Fibroblast of peridontal ligament (primary cell): ENCODE measurements around the gene SYCP3.
"Not testable (repeated sequence)": the region's sequence is repeated elsewhere in the genome, so short reads cannot be mapped to it uniquely, and the experiment has no call there.

Experiments used
- DNase-seq: peaks from one replicate; pipeline ENCODE4 v3.0.0-alpha.2; 2010; ENCODE audit errors: extremely low read depth

The SYCP3 gene

DNA sequence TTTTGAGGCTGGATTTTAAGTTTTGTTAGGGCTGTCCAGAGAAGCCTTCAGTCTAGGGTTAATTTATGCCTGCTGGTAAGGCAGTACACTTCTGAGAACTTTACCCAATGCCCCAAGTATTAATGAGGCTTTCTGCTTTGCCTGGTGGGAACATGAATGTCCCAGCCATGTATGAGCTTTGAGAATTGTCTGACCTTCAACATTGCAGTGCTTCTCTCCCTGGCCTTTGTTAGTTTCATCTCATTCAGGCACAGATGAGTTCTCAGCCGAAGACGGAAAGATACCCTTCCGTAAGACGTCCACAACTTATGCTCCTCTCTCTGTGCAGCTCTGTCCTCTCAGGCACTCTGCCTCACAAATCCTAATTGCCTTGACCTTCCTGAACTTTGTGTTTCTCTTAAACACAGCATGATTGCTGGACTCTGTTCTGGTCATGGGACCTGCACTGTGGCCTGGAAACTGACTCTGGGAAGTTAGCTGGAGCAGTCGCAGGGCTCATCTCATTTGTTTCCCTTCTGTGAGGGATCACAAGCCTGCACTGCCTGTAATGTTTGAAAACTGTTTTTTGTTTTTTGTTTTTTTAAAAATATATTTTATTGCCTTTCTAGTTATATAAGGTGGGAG is 26.1 kb downstream of the SYCP3 start:
- peak; percentile 26 for DNase-seq

DNA sequence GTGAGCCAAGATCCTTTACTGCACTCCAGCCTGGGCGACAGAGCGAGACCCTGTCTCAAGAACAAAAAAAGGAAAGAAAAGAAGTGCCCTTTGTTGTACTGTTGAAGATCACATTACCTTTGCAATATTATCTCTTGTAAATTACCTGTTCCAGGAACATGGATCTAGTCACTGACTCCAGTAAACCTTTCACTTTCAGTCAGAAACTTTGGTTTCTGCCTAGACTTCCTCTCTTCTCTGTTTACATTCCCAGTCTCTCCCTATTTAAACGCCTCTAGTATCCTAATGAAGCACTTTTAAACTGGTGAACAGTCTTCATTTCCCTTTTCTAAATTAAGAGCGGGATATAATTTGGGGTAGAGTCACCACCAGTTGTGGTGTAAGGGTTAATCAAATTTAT is 29.0 kb downstream of the SYCP3 start:
- DNase-seq: no peak

DNA sequence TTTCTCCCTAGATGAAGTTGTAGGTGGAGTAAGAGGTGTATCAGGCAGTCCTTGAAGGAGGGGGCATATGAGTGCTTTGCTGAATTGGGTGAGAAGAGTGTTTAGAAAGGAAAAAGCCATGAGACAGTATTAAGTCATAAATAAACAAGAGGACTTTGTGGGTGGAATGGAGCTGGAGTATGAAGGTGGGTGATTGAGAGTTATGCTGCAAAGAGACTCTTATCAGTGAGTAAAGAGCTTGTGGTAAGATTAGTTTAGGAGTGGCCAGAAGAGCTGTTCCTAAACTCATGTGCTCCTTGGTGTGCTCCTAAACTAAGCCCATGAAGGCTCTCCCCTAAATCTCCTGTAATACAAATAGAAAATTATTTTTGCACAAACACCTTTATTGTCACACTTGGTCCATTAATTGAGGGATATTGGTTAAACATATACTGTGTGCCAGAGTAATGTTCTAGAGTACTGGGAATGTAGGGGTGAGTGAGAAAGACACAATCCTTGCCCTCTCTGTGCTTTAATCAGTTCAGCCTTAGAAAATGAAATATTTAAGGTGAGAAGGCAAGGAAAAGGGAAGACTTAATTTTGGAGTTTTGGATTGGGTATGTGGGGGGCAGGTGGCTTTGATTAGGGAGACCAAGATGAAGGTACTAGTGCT is 32.0 kb downstream of the SYCP3 start:
- no peak for DNase-seq

DNA sequence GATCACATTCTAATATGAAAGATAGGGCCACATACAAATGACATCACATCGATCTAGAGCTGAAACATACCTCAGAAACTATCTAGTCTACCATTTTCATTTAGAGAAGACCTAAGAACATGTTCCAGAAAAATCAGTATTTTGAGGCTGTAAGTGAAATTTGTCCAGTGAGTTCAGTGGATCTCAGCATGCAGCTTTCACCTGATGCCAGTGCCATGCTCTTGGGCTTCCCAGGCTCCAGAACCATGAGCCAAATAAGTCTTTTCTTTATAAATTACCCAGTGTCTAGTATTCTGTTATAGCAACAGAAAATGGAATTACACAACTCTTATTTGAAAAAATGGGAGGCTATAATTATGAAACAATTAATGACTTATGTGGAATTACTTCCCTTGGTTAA is 32.9 kb downstream of the SYCP3 start:
- no peak for DNase-seq

DNA sequence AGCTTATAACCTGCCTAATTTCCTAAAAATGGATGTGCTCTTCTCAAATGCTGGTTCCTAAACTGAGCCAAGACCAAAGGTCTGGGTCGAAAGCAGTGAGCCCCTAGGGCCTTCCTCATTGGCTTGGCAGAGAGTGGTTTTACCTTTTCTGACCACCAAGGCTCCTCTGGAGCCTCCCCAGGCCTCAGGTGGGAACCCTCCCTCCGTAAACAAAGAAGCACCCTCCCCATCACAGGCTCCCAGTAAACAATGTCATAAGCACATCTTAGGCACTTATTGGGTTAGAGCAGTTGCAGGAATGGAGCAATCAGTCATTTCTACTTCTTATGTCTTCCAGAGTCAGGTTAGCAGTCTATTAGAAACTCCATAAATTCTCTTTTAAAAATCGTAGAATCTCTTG is 35.8 kb downstream of the SYCP3 start:
- DNase-seq: no peak

DNA sequence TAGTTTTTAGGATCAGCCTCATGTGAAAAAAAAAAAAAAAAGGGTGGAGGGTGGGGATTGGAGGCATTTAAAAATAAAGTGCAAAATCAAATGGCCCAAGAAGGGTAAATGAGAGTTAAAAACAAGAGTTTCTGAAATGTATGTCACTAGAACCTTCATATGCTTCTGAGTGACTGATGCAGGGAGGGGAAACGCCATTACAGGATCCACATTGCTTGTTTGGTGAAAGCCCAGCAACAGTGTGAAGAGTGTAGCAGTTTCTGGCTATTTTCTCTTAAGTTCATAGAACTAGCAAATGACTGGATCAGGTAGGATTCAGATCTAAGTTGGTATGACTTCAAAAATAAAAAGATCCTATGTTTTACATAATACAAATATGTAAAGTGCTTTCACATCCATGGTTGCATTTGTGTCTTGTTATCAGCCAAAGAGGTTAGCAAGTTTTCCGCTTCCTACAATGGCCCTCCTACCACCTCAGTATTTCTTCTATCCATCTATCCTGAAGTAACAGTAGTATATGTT is 38.9 kb downstream of the SYCP3 start:
- no peak for DNase-seq

DNA sequence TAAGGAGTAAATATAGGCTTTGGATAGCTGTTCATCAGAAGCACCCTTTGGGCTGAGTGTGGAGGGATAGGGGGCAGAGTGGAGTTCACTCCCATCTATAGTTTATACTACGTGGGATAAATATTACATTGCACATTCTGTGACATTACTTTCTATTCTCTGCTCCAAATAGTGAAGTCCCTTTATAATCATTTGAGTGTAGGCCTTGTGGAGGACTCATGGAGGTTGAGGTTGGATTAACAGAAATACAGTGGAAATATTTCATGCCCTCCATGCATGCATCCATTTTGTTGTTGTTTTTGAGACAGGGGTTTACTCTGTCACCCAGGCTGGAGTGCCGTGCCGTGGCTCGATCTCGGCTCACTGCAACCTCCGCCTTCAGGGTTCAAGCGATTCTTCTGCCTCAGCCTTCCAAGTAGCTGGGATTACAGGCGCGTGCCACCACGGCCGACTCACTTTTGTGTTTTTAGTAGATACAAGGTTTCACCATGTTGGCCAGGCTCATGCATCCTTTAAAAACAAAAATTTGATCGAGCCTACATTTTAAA is 40.4 kb downstream of the SYCP3 start:
- DNase-seq: peak; percentile 38

DNA sequence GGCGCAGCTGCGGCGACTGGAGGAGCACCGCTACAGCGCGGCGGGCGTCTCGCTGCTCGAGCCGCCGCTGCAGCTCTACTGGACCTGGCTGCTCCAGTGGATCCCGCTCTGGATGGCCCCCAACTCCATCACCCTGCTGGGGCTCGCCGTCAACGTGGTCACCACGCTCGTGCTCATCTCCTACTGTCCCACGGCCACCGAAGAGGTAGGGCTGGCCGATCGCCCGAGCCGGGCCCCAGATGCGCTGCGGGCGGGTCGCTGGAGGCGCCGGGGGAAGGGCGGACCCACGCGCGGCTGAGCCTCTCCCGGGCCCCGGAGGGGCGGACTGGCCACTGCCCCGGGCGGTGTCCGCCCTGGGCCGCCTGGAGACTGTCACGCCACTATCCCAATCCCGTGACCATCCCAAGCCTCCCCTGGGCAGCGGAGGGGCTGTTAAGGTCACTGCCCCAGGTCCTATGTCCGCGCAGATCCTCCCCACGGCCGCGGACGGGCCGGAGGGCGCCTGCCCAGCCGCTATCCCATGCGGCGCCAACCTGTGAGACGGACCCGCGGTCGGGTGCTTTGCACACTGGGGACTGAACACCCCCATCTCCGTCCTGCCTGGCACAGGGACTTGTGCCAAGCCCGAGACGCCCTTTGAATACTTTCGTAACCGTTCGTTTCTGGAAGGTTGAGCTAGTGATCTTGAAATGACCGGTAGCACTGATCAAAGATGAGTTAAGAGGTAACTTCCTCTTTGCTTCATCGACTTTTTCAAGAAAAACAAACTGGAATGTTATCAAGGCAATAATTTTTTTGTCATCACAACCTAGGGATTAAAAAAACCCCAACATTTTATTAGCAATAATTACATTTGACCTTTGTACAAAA is 41.1 kb downstream of the SYCP3 start:
- DNase-seq: peak; percentile 32

DNA sequence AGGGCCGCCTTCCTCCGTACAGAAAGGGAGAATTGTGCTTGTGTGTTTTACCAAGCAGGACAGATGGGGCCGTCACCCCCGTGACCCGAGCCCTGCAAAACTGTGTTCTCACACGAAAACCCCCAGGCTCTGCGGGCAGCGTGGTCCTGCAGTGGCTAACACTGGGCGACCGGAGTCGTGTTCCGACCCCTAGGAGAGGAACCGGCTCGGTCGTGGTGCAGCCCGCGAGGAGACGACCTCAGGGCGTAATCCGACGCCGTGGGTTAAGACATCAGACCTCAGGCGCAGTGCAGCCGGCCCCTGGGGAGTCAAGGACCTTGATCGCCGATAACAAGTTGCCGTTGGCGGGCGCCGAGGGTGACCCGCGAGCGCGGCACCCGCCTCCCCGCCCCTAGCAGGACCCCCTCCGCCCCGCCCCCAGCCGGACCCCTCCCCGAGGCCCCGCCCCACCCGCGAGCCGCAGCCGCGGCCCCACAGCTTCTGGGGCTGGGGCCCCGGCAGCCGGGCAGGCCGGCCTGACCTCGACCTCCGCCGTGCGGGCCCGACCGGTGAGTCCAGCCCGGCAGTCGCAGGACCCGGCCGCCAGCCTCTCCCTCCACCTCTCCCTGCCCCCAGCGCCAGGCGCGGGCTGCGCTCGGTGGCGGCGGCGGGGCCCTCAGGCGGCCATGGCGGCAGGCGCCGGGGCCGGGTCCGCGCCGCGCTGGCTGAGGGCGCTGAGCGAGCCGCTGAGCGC is 41.9 kb downstream of the SYCP3 start, which contains the start of gene CHPT1:
TSS of gene CHPT1 (plus strand) at position 444 of the 733 bp plus-strand sequence. CDS start at position 666, 222 bp downstream.
- DNase-seq: peak; percentile 31

DNA sequence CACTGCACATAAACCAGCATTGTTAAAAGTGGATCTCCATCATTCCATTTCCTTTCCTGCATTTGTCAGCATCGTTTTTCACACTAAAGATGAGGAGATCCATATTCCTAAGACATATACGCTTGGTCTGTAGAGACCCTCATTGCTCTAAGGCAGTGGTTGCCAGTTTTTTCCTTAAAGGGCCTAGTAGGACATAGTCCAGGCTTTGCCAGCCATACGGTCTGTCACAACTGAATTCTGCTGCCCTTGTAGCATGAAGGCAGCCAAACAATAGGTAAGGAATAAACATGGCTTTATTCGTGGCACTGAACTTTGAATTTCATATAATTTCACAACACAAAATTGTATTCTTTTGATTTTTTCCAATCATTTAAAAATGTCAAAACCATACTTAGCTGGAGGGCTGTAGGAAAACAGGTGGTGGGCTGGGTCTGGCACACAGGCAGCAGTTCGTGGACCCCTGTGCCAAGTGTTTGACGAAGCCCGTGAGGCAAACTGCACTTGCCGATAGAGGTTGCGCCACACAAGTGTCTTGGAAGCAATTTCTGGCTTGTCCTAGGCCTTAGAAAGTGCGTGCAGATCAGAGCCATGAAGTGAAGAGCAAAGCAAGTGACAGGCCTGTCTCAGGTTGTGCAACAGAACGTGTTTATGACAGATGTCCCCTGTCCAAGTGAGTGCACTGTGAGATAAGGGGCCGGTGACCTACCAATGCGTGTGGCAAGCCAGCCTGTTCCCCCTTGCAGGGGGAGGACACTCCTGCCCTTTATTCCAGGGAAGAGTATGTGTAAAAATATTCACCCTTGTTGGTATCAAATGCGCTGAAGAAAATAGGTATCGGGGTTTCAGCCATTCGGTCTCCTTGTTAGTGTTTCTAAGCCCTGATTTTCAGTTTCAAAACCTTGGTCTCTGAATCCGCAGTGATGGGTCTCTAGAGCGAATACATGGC is 42.7 kb downstream of the SYCP3 start:
- no peak for DNase-seq

DNA sequence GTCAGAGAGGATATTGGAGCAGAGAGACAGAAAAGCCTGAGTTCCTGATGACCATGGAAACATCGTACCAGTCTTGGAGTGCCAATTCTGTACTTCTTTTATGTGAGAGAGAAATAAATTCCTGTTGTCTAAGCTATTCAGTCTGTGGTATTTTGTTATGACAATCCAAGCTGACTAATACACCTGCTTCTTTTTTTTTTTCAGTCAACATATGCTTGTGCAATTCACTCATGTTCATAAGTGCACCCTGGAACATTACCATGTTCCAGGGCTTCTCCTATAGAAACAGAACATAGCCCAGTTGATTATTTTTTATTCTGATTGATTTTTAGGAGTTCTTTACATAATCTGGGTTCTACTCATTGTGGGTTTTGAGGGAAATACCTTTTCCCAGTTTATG is 43.6 kb downstream of the SYCP3 start:
- DNase-seq: no peak

DNA sequence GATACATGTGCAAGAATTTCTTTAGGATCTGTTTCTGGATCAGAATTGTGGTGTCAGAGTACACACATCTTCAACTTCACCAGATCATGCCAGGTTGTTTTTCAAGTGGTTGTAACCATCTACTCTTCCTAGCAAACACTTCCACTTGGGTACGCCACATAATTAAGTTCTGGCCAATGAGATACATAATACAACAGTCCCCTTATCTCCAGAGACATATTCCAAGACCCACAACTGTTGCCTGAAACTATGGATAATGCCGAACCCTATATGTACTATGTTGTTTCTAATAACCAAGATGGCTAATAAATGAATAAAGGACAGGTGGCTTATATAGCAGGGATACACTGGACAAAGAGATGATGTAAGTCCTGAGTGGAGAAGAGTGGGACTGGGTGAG is 44.3 kb downstream of the SYCP3 start:
- no peak for DNase-seq

DNA sequence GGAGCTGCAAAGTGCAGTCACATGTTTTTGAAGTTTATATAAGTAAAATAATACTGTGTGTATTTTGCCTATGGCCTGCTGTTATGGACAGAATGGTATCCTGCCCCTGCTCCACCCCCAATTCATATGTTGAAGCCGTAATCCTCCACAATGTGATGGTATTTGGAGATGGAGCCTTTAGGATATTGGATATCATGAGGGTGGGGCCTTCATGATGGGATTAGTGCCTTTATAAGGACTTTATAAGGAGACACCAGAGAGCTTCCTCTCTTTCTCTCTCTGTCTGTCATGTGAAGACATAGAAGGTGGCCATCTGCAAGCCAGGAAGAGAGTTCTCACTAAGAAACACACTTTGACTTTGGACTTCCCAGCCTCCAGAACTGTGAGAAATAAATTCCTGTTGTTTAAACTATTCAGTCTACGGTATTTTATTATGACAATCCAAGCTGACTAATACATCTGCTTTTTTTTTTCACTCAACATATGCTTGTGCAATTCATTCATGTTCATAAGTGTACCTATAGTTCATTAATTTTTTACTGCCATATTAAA is 44.9 kb downstream of the SYCP3 start:
- DNase-seq: no peak

DNA sequence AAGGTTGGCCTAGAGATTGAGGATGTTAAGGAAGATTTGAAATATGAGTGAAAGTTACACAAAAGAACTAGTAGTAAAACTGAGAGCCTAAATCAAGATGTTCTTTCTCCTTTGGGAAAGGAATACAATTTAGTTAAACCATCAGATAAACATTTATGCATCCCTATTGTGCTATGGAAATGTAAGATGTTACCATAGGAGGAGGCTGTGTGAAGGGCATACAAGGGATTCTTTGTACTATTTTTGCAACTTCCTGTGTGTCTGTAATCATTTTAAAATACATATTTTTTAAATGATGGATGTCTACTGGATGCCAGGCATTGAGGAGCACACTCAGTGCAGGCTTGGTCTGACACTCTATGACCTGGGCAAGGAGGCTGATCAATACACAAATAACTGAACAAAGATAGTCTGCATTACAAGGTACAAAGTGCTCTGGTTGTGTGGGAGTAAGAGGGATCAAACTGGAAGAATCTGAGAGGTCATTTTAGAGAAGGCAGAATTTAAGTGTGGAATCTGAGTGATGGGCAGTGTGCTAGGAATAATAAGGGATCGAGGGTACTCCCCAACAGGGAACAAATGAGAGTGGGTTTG is 47.7 kb downstream of the SYCP3 start:
- no peak for DNase-seq

DNA sequence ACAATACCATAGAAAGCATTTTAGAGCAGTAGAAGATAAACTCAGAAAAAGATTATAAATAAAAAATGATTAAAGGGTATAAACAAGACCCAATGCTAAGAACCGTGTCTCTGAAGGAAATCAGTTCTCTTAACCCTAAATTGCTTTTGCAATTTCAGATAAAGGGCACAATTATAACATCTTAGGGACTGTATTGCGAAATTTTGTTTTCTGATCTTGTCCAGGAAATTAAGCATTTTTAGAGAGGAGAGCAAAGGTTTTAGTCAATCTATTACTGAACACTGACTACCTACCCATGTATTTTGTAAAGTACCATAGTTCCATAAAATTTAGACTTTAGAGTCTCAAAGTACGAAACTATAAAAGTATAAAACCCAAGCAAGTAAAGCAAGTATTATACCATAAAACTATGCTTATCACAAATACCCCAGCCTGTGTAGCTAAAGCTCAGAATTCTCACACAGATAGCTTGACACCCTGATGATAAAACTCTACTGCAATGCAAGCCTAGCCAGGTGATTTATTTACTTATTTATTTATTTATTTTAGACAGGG is 48.6 kb downstream of the SYCP3 start:
- DNase-seq: no peak

DNA sequence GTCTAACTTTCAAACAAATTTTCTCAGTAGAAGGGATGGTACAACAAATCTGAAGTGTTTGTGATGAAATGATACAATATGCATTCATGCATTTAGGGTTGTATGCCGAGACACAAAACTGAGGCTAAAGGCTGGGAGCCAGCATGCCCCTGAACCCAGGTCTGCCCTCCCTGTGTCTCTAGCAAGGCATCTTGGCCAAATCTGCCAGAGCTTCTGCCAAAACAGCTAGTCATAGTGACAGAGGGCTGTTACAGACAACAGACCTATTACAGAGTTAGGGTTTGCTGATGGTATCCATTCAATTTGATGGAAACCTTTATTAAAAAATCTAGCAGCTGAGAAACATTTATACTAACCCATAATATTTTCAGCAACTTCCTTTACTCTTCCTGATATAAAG is 53.1 kb downstream of the SYCP3 start:
- no peak for DNase-seq

DNA sequence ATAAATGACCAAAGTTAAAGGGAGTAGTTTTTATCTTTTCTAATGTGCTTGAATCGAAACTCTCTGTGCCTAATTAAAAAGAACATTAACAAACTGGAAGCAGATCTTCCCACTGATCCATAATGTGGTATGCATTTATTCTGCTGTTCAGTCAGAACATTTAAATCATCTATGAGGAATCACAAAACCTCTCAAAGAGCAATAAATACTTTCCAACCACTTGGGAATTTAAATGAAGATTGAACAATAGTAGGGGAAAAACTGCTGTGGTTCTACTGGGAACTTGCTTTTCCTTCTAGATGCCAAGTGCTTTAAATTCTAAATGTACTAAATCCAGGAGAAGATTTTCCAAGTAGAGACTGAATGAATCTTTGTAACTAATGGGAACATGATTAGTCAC is 54.2 kb downstream of the SYCP3 start:
- no peak for DNase-seq

DNA sequence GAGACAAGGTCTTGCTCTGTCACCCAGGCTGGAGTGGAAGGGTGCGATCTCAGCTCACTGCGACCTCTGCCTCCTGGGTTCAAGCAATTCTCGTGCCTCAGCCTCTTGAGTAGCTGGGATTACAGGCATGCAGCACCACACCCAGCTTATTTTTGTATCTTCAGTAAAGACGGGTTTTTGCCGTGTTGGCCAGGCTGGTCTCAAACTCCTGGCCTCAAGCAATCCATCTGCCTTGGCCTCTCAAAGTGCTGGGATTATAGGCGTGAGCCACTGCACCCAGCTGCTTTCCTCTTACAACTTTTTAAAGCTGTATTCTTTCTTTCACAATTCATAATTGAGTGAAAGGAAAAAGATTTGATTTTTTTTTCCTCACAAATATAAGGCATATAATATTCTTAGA is 57.6 kb downstream of the SYCP3 start:
- DNase-seq: not testable (repeated sequence)

DNA sequence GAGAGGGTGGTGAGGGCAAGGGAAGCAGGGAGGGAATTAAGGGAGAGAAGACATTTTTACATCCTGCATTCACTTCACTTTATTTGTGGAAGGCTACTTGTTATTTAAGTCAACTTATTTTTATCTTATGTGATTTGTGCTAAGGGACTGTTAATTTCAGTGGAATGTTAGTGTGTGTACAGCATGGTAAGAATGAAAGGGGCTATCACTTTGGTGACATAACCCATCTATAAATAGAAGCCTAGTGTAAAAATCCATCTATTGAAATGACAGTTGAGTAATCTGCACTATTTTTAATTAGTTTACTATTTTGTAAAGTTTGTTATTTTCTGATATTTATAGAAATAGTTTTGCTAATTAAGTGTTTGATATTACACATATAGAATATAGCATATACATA is 58.6 kb downstream of the SYCP3 start:
- DNase-seq: no peak
